Fibroblast of skin of right quadriceps (primary cell): ENCODE data around the gene PGBD5.

ENCODE experiments used
- DNase-seq: peaks from one replicate; pipeline ENCODE4 v3.0.0-alpha.2; 2013

The PGBD5 gene

GRCh38 chr1:230320804-230321203, 105.3 kb downstream of the PGBD5 start:
- no peak for DNase-seq

GRCh38 chr1:230319014-230319747, 107.0 kb downstream of the PGBD5 start:
- DNase-seq, result no peak

GRCh38 chr1:230317823-230318819, 108.0 kb downstream of the PGBD5 start:
- DNase-seq, result no peak

GRCh38 chr1:230316864-230317745, 109.0 kb downstream of the PGBD5 start:
- no peak for DNase-seq

GRCh38 chr1:230315099-230315498, 111.0 kb downstream of the PGBD5 start:
- DNase-seq, result no peak

GRCh38 chr1:230314142-230314470, 112.0 kb downstream of the PGBD5 start:
- DNase-seq, result no peak

- no peak for DNase-seq
These were observed 112.5 kb downstream of the PGBD5 start for GRCh38 chr1:230313453-230314141.

- no peak for DNase-seq
These were observed 113.5 kb downstream of the PGBD5 start for GRCh38 chr1:230312676-230313075.

GRCh38 chr1:230310381-230311163, 115.6 kb downstream of the PGBD5 start:
- peak; percentile 61 for DNase-seq

GRCh38 chr1:230309646-230310177, 116.4 kb downstream of the PGBD5 start:
- no peak for DNase-seq

- DNase-seq, result no peak
These were observed 117.3 kb downstream of the PGBD5 start for GRCh38 chr1:230308821-230309220.

- peak; percentile 58 for DNase-seq
These were observed 118.1 kb downstream of the PGBD5 start for GRCh38 chr1:230308039-230308438.

- DNase-seq, result peak; percentile 22
These were observed 118.9 kb downstream of the PGBD5 start for GRCh38 chr1:230307213-230307612.

- DNase-seq, result no peak
These were observed 120.0 kb downstream of the PGBD5 start for GRCh38 chr1:230306169-230306568.

- DNase-seq, result peak; percentile 58
These were observed 122.3 kb downstream of the PGBD5 start for GRCh38 chr1:230303822-230304221.

GRCh38 chr1:230303069-230303468, 123.1 kb downstream of the PGBD5 start:
- no peak for DNase-seq

- DNase-seq, result no peak
These were observed 124.3 kb downstream of the PGBD5 start for GRCh38 chr1:230301822-230302221.

GRCh38 chr1:230301322-230301721, 124.8 kb downstream of the PGBD5 start:
- DNase-seq, result no peak

- no peak for DNase-seq
These were observed 125.5 kb downstream of the PGBD5 start for GRCh38 chr1:230300322-230301301.
